Progenitor cell of endocrine pancreas (in vitro differentiated cells): ENCODE measurements around the gene VIPR1. TPM values are rescaled to one million over a fixed set of nuclear protein-coding genes. Genes with fewer than 3 reads are reported as not detected.

Experiments
- DNase-seq: peaks from one replicate; pipeline ENCODE4 v3.0.0; 2021; ENCODE audit warnings: low spot score; ENCODE audit not compliant: unreplicated experiment
- H3K27ac Mint-ChIP-seq: 2 replicates; pipeline ENCODE4 v1.8.0; 2021; ENCODE audit warnings: mild to moderate bottlenecking, moderate library complexity, mixed read lengths
- H3K27me3 Mint-ChIP-seq: 2 replicates; pipeline ENCODE4 v1.8.0; 2021; ENCODE audit warnings: mixed read lengths
- H3K36me3 Mint-ChIP-seq: 2 replicates; pipeline ENCODE4 v1.8.0; 2022; ENCODE audit warnings: mixed read lengths; ENCODE audit not compliant: insufficient read depth
- H3K4me1 Mint-ChIP-seq: 2 replicates; pipeline ENCODE4 v1.8.0; 2021; ENCODE audit warnings: low read depth, mixed read lengths
- H3K4me3 Mint-ChIP-seq: 2 replicates; pipeline ENCODE4 v1.8.0; 2021; ENCODE audit warnings: low read depth, mild to moderate bottlenecking, moderate library complexity, mixed read lengths
- H3K9me3 Mint-ChIP-seq: 2 replicates; pipeline ENCODE4 v1.8.0; 2021; ENCODE audit warnings: low read depth, mixed read lengths
- CTCF ChIP-seq: fragments of 200-600 bp; sonication (generic); IDR thresholded peaks from one replicate; pipeline ENCODE4 v1.5.0; 2021; ENCODE audit warnings: antibody characterized with exemption, mild to moderate bottlenecking; ENCODE audit not compliant: unreplicated experiment
- total RNA-seq: library from RNA; stranded (reverse); gene quantifications from 2 replicates; pipeline ENCODE4 v1.2.1, GENCODE V29; 2021

VIPR1 gene
- total RNA-seq, 1 donor from 2014 or later, result 6.8 TPM

DNA sequence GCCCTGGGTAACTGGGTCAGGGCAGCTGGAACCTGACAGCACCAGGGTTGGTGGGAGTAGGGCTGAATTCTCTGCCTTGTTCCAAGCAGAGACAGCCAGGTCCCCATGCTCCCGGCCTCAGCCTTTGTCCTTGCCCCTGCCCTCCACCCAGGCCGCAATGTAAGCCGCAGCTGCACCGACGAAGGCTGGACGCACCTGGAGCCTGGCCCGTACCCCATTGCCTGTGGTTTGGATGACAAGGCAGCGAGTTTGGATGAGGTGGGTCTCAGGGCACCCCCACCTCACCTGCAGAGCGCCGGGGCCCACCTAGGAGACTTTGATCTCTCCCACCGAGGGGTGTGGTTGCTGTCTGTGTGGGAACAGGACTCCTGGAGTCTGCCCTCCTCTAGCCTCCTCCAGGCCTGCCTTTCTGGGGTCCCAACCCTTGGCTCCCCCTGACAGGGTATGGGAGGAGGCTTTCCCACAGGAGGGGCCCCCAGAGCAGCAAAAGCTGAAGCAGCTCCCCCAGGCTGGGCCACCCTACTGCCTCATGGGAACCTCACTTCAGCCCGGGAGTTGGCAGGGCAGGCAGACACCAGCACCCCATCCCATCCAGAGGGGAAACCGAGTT, 23.4 kb downstream of the VIPR1 start:
- TF ChIP-seq CTCF, result no peak

DNA sequence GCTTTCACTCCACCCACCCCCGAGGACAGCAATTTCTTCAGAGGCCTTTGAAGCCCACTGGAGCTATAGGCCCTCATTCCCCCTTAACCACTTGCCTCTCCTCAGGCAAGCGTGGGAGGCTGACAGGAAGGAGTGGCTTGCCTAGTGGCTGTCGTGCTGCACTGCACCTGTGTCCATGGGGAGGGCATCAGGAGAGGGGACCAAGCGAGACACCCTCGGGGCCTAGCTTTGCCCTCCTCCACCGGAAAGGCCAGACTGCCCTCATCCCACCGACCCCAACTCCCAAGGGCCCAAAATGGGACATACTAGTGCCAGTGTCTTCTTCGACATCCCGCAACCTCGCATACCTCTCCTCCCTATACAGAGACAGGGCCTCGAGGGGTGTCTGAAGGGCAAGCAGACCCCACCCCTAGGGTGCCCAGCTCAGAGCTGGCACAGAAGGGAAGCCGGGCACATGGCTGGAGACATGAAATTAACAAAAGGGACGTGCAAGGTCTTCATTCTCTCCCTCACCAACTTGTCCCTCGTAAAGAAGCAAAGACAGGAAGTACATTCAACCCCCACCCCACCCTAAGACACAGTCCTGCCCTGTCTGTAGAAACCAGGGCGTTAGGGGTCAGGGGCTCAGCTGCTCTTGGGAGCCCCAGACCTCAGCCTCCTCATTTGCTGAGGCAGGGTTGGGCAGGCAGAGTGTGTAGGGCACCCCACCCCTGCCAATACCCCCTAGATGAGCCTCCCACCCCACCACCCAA, 24.3 kb downstream of the VIPR1 start:
- H3K4me1 Mint-ChIP-seq, result no peaks in the 10 kb centered on the region
- no peak for TF ChIP-seq CTCF
- no peaks in the 10 kb centered on the region for H3K9me3 Mint-ChIP-seq
- no peaks in the 10 kb centered on the region for H3K36me3 Mint-ChIP-seq
- H3K27me3 Mint-ChIP-seq, result no peaks in the 10 kb centered on the region
- no peak for DNase-seq
- H3K27ac Mint-ChIP-seq, result no peak overlapping the region
- H3K4me3 Mint-ChIP-seq, result no peak overlapping the region

More for the DNA sequence above, 23.4 kb downstream of the VIPR1 start:
- Mint-ChIP-seq H3K27me3 (peaks cover 6% of the 10 kb centered on the region), H3K4me3 (no peak overlapping the region), H3K36me3 (no peaks in the 10 kb centered on the region), H3K4me1 (no peaks in the 10 kb centered on the region), H3K9me3 (no peaks in the 10 kb centered on the region), H3K27ac (no peak overlapping the region)
- DNase-seq, result no peak

GRCh38 chr3:42527368-42527917, 25.0 kb downstream of the VIPR1 start:
- Mint-ChIP-seq H3K27ac (no peak overlapping the region), H3K27me3 (no peaks in the 10 kb centered on the region), H3K9me3 (no peaks in the 10 kb centered on the region), H3K4me3 (no peak overlapping the region), H3K4me1 (no peaks in the 10 kb centered on the region), H3K36me3 (no peaks in the 10 kb centered on the region)
- no peak for TF ChIP-seq CTCF
- no peak for DNase-seq

GRCh38 chr3:42529468-42529867, 27.0 kb downstream of the VIPR1 start:
- TF ChIP-seq CTCF, result no peak
- Mint-ChIP-seq H3K27ac (no peak overlapping the region), H3K4me3 (no peak overlapping the region), H3K27me3 (no peaks in the 10 kb centered on the region), H3K9me3 (no peaks in the 10 kb centered on the region), H3K4me1 (no peaks in the 10 kb centered on the region), H3K36me3 (no peaks in the 10 kb centered on the region)
- no peak for DNase-seq

GRCh38 chr3:42530073-42530472, 27.6 kb downstream of the VIPR1 start:
- Mint-ChIP-seq H3K27ac (no peak overlapping the region), H3K9me3 (no peaks in the 10 kb centered on the region), H3K4me3 (no peak overlapping the region), H3K36me3 (no peaks in the 10 kb centered on the region), H3K4me1 (no peaks in the 10 kb centered on the region), H3K27me3 (no peaks in the 10 kb centered on the region)
- TF ChIP-seq CTCF, result no peak
- no peak for DNase-seq
